Panc1 (cell line): ENCODE measurements around the gene GPR18.

ENCODE experiments used
- POLR2AphosphoS5 ChIP-seq: IDR thresholded peaks from 2 replicates; pipeline ENCODE4 v1.6.1; 2012; ENCODE audit warnings: mild to moderate bottlenecking, low read depth, low read length, moderate library complexity
- TF ChIP-seq, protein P1 (sequence below): fragments of 450-650 bp; IDR thresholded peaks from 2 replicates; pipeline ENCODE4 v1.5.1; 2017; ENCODE audit warnings: mild to moderate bottlenecking
- TF ChIP-seq, protein P2 (sequence below), 2 experiments: IDR thresholded peaks; 2 replicates each; pipeline ENCODE4 v1.6.1; 2011 to 2012; ENCODE audit warnings: low read depth in 2 of 2, control low read depth in 1 of 2, low read length in 1 of 2, mild to moderate bottlenecking in 1 of 2, moderate library complexity in 1 of 2; ENCODE audit not compliant: insufficient read depth in 1 of 2

DNA sequence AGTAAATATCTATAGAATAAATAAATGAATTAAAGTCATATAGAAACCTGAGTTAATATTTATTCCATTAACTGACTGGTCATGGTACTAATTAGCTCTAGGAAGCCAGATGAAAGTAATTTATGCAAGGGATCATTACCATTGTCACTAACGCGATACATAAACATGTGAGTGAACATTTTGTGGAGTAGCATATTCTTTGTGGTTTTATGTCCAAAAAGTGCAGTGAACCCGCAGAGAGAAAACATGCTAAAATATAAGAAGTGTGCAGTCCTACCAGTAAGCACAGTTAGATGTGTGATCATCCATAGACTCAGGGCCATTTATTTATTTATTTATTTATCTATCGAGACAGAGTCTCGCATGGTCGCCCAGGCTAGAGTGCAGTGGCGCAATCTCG, 47.4 kb upstream of the GPR18 start:
- TF ChIP-seq POLR2AphosphoS5, result no peak
- TF ChIP-seq, protein P1, sequence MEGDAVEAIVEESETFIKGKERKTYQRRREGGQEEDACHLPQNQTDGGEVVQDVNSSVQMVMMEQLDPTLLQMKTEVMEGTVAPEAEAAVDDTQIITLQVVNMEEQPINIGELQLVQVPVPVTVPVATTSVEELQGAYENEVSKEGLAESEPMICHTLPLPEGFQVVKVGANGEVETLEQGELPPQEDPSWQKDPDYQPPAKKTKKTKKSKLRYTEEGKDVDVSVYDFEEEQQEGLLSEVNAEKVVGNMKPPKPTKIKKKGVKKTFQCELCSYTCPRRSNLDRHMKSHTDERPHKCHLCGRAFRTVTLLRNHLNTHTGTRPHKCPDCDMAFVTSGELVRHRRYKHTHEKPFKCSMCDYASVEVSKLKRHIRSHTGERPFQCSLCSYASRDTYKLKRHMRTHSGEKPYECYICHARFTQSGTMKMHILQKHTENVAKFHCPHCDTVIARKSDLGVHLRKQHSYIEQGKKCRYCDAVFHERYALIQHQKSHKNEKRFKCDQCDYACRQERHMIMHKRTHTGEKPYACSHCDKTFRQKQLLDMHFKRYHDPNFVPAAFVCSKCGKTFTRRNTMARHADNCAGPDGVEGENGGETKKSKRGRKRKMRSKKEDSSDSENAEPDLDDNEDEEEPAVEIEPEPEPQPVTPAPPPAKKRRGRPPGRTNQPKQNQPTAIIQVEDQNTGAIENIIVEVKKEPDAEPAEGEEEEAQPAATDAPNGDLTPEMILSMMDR, result no peak
- TF ChIP-seq, protein P2, sequence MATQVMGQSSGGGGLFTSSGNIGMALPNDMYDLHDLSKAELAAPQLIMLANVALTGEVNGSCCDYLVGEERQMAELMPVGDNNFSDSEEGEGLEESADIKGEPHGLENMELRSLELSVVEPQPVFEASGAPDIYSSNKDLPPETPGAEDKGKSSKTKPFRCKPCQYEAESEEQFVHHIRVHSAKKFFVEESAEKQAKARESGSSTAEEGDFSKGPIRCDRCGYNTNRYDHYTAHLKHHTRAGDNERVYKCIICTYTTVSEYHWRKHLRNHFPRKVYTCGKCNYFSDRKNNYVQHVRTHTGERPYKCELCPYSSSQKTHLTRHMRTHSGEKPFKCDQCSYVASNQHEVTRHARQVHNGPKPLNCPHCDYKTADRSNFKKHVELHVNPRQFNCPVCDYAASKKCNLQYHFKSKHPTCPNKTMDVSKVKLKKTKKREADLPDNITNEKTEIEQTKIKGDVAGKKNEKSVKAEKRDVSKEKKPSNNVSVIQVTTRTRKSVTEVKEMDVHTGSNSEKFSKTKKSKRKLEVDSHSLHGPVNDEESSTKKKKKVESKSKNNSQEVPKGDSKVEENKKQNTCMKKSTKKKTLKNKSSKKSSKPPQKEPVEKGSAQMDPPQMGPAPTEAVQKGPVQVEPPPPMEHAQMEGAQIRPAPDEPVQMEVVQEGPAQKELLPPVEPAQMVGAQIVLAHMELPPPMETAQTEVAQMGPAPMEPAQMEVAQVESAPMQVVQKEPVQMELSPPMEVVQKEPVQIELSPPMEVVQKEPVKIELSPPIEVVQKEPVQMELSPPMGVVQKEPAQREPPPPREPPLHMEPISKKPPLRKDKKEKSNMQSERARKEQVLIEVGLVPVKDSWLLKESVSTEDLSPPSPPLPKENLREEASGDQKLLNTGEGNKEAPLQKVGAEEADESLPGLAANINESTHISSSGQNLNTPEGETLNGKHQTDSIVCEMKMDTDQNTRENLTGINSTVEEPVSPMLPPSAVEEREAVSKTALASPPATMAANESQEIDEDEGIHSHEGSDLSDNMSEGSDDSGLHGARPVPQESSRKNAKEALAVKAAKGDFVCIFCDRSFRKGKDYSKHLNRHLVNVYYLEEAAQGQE (IDR thresholded peaks at IDR 0.05; ENCODE audit: insufficient read depth in 1 of 2, low read depth in 2 of 2, low read length in 1 of 2), result no peak
